Ammon's horn (tissue), 1 donor: Measurements from ENCODE around the gene MYO9B.
A peak's percentile ranks its signal among the peaks of the same experiment; 100 is the strongest.

ENCODE experiments used
- DNase-seq: peaks from one replicate; pipeline ENCODE4 v3.0.0-alpha.2; 2016; ENCODE audit warnings: low spot score

The MYO9B gene

DNA sequence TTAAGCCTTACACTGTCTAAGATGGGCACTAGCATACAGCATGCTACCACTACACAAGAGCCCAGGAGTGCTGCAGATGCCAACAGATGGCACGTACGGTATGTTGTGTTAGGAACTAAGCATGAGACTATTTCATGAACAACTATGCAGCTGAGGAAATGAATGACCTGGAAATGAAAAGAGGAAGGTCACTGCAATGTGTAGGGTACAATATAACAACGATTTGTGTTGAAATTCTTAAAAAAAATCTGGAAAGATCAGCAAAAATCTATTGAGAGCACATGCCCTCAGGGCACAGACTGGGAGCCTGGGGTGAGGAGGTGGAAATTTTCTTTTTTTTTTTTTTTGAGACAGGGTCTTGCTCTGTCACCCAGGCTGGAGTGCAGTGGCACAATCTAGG, 14.8 kb upstream of the MYO9B start:
- DNase-seq: no peak

DNA sequence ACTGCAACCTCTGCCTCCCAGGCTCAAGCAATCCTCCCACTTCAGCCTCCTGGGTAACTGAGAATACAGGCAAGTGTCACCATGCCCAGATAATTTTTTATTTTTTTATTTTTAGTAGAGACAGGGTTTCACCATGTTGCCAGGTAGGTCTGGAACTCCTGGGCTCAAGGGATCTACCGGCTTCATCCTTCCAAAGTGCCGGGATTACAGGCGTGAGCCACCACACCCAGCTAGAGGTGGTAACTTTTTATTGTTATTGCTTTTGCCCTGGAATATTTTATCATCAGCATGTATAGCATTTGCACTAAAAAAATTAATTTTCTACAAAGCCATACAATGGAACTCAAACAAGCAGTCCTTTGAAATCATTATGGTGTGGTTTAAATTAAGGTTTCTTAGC, 14.4 kb upstream of the MYO9B start:
- DNase-seq: no peak

DNA sequence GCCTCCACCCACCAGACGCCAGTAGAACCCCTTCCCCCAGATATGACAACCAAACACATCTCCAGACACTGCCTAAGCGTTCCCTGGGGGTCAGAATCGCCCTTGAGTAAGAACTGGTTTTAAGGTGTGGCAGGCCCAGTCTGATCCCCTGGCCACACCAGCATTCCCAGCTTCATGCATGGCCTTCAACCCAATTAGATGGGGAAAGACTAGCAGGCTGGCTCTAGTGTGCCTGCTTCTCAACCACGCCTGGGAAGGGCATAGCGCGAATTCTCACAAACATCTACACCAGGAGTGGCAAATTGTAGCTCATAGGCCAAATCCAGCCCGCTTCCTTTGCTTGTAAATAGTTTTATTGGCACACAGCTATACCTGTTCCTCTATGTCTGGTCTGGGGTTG, 13.9 kb upstream of the MYO9B start:
- no peak for DNase-seq

- DNase-seq: no peak
These were observed 12.1 kb upstream of the MYO9B start for GRCh38 chr19:17063428-17063827.

- DNase-seq: no peak
These were observed 6.4 kb upstream of the MYO9B start for GRCh38 chr19:17069193-17069592.

DNA sequence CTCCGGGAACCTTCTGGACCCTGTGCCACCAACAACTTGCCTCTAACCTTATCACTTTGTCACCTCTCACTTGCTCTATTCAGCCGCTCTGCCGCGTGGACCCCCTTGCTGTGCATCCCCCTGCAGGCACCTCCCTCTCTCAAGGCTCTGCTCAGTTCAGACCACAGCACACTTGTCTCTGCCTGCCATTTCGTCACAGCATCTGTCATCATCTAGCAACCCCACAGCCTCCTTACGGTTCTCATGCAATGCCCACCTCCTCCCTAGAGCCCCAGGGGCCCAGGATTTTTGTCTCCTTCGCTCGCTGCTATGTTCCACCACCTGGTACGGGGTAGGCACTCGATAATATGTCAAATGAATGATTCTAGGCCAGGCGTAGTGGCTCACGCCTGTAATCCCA, 5.2 kb upstream of the MYO9B start:
- no peak for DNase-seq

GRCh38 chr19:17070912-17071311, 4.7 kb upstream of the MYO9B start:
- no peak for DNase-seq

DNA sequence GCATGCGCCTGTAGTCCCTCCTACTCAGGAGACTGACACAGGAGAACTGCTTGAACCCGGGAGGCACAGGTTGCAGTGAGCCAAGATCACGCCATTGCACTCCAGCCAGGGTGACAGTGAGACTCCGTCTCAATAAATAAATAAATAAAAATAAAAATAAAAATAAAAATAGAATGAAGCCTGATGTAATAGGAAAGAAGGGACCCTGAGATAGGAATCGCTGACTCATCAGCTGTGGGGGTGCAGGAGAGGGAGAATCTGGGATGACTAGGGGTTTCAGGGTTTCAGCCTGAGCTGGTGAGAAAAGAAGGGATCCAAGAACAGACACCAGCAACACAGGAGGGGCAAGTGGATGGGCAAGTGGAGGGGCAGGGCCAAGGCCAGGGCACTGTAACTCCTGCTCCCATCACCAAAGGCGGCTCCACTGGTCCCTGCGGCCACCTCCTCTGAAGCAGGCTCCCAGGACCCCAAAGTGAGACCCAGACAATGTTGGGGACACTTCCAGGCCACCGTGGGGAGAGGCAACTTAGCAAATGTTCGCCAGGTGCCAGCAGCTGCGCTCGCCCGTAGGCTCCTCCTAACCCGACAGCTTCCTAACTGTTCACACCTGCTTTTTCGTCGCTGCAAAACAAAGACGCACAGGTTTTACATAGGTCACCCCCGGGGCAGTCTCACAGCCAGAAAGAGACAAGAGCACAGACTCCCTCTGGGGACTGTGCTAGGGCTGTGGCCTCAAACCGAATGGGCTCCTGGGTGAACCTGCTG, 1.5 kb upstream of the MYO9B start:
- no peak for DNase-seq

DNA sequence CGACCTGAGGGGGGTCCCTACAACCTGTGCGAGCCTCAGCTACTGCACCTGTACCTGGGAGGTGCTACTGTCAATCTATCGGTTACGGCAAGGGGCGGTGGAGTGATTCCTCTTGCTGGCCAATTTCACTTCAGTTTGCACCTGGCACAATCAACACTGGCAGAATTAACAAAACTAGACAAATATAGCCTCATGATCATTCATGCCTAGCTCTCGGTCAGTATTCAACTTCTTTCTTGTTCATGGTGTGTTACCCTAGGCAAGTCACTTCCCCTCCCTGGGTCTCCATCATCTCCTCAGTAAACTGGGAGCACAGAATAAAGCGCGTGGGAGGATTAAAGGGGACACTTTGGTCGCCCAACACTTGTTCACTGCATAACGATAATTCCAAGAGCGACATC, 943 bp upstream of the MYO9B start:
- DNase-seq: no peak

GRCh38 chr19:17075864-17076542, 426 bp downstream of the MYO9B start:
- DNase-seq: peak; percentile 41

GRCh38 chr19:17076543-17076991, 990 bp downstream of the MYO9B start:
- DNase-seq: no peak

DNA sequence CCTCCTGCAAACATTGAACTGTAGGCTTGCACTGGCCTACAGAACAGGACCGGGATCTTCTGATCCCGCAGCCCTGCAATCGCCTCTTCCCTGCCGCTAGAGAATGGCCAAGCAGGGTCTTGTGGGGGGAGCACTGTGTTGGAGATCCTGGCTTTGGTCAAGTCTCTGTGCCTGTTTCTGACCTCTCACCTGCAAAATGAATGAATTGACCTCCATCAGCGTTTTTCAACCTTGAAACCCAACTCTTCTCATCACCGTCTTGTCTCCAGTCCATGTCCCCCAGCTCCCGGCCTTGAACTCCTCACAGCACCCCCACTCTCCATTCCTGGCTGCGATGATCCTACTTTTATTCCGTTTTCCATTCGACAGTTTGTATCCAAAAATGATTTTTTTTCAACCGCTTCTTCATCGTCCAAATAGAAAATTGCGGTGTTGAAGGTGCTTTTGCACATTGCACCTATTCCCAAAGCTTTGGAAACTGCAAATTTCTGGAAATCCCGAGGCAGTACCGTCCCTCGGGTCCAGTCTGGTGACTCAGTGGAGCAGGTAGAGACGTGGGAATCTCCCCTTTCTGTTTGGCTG, 2.0 kb downstream of the MYO9B start:
- DNase-seq: no peak

GRCh38 chr19:17078036-17078919, 2.7 kb downstream of the MYO9B start:
- DNase-seq: no peak

- peak; percentile 52 for DNase-seq
These were observed 3.5 kb downstream of the MYO9B start for GRCh38 chr19:17078920-17079709.

GRCh38 chr19:17079710-17080439, 4.3 kb downstream of the MYO9B start:
- DNase-seq: peak; percentile 87

- no peak for DNase-seq
These were observed 4.8 kb downstream of the MYO9B start for GRCh38 chr19:17080440-17080801.

DNA sequence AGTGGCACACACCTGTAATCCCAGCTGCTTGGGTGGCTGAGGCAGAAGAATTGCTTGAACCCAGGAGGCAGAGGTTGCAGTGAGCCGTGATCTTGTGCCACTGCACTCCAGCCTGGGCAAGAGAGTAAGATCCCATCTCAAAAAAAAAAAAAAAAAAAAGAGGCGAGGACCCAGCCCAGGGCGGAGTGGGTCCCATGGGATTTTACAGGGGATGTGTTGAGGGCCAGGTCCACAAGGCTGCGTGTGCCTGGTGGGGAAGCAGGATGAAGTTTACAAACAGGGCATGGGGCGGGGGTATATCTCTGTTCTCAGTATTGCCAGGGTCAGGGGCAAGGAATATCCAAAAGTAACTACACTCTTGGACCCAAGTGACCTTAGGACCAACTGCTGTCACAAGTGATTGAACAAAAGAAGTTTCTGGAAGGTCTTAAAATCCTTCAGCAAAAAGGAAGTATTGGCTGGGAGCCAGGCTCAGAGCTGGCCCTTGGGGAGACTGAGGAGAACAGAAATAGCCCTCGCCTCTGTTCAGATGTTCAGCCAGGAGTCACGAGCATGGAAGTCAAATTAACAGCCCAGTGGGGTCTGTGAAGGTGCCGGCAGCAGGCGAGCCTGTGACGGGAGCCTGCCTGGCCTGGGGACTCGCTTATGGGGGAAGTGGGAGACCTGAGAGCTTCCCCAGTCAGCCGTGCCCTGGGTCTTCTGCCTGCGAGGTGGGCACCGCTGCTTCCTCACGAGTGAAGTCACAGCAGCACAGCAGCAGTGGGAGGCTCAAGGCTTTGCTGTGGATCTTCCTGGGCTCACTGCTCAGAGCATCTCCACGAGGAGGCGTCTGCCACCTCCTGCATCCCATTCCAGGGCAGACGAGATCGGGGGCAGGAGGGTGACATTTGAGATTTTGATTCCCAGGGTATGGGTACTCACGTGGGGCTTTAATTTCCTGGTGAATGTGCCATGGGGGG, 6.4 kb downstream of the MYO9B start:
- peak; percentile 28 for DNase-seq

DNA sequence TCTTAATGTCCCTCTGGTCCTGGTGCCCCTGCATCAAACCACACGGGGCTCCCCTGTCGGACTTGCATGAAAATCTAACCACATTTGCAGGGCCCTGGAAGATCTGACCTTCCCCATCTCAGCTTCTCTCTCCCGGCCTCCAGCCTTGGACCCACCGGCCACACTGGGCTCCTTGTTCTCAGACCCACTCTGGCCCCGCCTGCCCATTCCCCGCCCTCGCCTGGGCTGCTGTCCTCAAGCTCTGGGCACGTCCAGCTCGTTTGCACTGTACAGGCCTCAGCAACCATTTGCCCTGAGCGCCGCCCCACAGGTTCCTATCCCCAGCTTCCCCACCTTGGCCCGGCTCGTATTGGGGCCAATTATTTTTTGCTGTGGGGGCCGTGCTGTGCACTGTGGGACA, 10.5 kb downstream of the MYO9B start:
- DNase-seq: peak; percentile 93

DNA sequence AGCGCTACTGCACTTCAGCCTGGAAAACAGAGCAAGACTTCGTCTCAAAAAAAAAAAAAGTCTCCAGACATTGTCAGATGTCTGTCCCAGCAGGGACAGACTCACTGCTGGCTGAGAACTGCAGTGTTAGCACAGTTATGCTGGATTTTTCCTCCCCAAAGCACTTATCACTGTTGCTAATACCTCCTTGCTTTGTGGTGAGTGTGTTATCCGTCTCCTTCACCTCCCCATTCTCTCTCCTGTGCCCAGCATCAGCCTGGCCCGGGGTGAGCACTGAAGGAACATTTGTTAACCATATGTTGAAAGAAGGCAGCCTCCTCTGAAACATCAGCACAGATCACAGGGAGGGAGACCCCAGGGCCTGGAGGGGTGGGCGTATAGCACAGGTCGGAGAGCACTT, 11.3 kb downstream of the MYO9B start:
- no peak for DNase-seq

GRCh38 chr19:17088552-17088951, 13.0 kb downstream of the MYO9B start:
- no peak for DNase-seq
